A549 (cell line): Measurements from ENCODE around the gene SPTBN5.

Experiments
- FOSL2 ChIP-seq, 2 experiments: fragments of 450-650 bp in 1 of 2; fragments of >200 bp in 1 of 2; sonication (Bioruptor Twin) in 1 of 2; formaldehyde crosslinking; IDR thresholded peaks; 2 replicates each; pipeline versions ENCODE4 v1.5.0 to v1.6.1; 2016 to 2020; ENCODE audit warnings: mild to moderate bottlenecking in 1 of 2, moderate library complexity in 1 of 2
- KDM5A ChIP-seq: fragments of 200-600 bp; sonication (generic); IDR thresholded peaks from 2 replicates; pipeline ENCODE4 v1.6.1; 2016; ENCODE audit warnings: antibody characterized with exemption, mild to moderate bottlenecking
- POLR2A ChIP-seq: IDR thresholded peaks from 2 replicates; pipeline ENCODE4 v1.6.1; 2012; ENCODE audit warnings: mild to moderate bottlenecking, low read length
- TF ChIP-seq, protein P1 (sequence below): fragments of >200 bp; sonication (Bioruptor Twin); formaldehyde crosslinking; IDR thresholded peaks from 3 replicates; pipeline ENCODE4 v1.5.1; 2016
- TF ChIP-seq, protein P2 (sequence below): fragments of 150-350 bp; IDR thresholded peaks from 2 replicates; pipeline ENCODE4 v1.6.1; 2014; ENCODE audit warnings: low read depth, mild to moderate bottlenecking, low read length
- TF ChIP-seq, protein P3 (sequence below): fragments of 200-600 bp; sonication (generic); IDR thresholded peaks from 2 replicates; pipeline ENCODE4 v1.6.1; 2016; ENCODE audit warnings: antibody characterized with exemption, mild to moderate bottlenecking, moderate library complexity
- TF ChIP-seq, protein P4 (sequence below): fragments of >200 bp; sonication (Bioruptor Twin); formaldehyde crosslinking; IDR thresholded peaks from 3 replicates; pipeline ENCODE4 v1.6.1; 2016

DNA sequence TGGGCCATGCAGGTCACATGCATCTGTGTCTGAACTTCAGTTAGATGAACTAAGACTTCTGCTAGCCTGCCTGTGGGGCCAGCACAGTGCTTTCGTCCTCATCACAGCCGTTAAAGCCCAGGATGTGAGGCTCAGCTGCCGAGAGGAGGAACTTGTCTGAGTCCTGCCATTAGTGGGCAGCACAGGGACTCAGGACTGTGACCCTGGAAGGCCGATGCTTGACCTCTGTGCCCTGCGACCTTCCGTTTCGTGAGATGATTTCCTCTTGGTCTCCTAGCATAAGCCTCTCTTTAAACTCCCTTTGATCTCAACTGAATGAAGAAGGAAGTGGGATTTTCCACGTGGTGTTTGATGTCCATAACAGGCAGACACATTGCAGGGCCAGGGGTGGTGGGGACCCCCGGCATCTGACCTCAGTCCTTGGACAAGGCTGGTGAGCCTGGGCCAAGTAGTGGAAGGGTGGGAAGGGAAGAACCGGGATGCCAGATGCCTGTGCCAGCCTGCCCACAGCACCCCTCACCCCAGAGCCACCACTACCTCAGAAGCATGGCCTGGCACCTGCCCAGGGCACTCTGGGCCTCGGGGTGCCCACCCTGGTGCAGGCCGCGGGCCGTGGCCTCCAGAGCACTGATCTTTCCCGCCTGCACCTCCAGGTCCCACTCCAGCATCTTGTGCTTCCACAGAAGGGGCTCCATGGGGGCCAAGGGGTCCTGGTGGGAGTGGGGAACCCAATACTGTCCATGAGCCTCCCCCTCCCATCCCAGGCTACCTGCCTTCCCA is 33.6 kb downstream of the SPTBN5 start:
- TF ChIP-seq POLR2A: no peak
- TF ChIP-seq, protein P1, sequence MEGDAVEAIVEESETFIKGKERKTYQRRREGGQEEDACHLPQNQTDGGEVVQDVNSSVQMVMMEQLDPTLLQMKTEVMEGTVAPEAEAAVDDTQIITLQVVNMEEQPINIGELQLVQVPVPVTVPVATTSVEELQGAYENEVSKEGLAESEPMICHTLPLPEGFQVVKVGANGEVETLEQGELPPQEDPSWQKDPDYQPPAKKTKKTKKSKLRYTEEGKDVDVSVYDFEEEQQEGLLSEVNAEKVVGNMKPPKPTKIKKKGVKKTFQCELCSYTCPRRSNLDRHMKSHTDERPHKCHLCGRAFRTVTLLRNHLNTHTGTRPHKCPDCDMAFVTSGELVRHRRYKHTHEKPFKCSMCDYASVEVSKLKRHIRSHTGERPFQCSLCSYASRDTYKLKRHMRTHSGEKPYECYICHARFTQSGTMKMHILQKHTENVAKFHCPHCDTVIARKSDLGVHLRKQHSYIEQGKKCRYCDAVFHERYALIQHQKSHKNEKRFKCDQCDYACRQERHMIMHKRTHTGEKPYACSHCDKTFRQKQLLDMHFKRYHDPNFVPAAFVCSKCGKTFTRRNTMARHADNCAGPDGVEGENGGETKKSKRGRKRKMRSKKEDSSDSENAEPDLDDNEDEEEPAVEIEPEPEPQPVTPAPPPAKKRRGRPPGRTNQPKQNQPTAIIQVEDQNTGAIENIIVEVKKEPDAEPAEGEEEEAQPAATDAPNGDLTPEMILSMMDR: no peak
- TF ChIP-seq, protein P2, sequence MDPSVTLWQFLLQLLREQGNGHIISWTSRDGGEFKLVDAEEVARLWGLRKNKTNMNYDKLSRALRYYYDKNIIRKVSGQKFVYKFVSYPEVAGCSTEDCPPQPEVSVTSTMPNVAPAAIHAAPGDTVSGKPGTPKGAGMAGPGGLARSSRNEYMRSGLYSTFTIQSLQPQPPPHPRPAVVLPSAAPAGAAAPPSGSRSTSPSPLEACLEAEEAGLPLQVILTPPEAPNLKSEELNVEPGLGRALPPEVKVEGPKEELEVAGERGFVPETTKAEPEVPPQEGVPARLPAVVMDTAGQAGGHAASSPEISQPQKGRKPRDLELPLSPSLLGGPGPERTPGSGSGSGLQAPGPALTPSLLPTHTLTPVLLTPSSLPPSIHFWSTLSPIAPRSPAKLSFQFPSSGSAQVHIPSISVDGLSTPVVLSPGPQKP: no peak
- TF ChIP-seq, protein P3, sequence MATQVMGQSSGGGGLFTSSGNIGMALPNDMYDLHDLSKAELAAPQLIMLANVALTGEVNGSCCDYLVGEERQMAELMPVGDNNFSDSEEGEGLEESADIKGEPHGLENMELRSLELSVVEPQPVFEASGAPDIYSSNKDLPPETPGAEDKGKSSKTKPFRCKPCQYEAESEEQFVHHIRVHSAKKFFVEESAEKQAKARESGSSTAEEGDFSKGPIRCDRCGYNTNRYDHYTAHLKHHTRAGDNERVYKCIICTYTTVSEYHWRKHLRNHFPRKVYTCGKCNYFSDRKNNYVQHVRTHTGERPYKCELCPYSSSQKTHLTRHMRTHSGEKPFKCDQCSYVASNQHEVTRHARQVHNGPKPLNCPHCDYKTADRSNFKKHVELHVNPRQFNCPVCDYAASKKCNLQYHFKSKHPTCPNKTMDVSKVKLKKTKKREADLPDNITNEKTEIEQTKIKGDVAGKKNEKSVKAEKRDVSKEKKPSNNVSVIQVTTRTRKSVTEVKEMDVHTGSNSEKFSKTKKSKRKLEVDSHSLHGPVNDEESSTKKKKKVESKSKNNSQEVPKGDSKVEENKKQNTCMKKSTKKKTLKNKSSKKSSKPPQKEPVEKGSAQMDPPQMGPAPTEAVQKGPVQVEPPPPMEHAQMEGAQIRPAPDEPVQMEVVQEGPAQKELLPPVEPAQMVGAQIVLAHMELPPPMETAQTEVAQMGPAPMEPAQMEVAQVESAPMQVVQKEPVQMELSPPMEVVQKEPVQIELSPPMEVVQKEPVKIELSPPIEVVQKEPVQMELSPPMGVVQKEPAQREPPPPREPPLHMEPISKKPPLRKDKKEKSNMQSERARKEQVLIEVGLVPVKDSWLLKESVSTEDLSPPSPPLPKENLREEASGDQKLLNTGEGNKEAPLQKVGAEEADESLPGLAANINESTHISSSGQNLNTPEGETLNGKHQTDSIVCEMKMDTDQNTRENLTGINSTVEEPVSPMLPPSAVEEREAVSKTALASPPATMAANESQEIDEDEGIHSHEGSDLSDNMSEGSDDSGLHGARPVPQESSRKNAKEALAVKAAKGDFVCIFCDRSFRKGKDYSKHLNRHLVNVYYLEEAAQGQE: no peak
- TF ChIP-seq, protein P4, sequence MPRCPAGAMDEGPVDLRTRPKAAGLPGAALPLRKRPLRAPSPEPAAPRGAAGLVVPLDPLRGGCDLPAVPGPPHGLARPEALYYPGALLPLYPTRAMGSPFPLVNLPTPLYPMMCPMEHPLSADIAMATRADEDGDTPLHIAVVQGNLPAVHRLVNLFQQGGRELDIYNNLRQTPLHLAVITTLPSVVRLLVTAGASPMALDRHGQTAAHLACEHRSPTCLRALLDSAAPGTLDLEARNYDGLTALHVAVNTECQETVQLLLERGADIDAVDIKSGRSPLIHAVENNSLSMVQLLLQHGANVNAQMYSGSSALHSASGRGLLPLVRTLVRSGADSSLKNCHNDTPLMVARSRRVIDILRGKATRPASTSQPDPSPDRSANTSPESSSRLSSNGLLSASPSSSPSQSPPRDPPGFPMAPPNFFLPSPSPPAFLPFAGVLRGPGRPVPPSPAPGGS: no peak
- TF ChIP-seq FOSL2 (IDR thresholded peaks at IDR 0.05): no peak
- no peak for TF ChIP-seq FOSL2 (CRISPR knock-in tag; IDR thresholded peaks at IDR 0.05)
- TF ChIP-seq KDM5A: no peak
